GM21786 (cell line): ENCODE data around the gene TPK1.
"Not testable (repeated sequence)": the region's sequence is repeated elsewhere in the genome, so short reads cannot be mapped to it uniquely, and the experiment has no call there.

Experiments used
- ATAC-seq: cut with Tn5 transposase; IDR thresholded peaks from one replicate; pipeline ENCODE4 v1.9.1; 2021; ENCODE audit not compliant: unreplicated experiment

Gene TPK1

DNA sequence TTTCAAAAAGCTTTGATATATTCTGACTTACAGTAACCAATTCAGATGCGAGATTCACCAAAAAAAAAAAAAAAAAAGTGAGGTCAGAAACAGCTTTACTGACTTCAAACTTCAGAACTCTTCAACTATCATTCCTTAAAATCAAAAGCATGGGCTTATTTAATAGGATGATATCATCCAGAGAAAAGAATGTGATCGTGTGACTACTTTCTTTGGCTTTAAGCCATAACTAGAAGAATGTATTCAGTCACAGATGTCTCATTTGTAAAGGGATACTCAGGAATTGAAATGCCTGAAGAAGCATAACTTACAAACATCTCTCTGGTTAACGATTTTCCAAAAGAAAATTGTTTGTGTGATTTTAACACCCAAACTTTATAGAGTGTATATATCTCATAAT is 11.5 kb downstream of the TPK1 start:
- ATAC-seq, result no peak

DNA sequence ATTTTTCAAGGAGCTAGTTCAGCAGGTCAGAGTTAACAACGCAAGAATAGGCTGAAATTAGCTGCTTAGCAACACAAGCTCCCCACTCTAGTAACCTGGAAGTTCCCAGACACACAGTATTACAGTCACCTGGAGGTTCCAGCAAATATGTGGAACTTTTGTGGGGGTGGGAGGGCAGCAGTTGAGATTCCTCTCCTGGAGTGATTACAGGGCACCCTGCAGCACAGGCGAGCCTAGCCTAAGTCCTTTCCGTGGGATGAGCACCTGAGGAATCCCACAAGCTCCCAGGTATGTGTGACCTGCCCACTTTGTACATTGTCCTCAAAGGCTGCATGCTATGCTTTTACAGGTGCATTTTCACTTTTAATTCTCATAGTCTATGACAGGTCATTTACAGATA is 13.6 kb downstream of the TPK1 start:
- ATAC-seq, result no peak

DNA sequence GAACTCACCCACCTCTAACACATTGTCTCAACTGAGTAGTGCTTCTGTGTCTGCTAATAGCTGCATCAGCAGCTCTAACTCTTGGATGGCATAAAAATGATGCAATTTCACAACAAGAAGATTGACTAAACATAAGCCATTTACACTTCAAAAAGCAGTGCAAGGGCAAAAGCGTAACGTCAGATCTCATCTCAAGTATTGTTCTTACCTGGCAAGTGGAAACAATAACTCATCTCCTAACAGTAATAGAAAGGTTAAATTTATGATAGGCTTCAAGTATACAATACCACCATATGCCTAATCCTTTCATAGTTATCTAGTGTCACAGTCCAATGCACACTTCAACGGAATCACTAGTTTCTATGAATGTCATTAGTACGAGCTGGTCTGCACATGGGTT is 14.8 kb downstream of the TPK1 start:
- peak; percentile 53 for ATAC-seq

DNA sequence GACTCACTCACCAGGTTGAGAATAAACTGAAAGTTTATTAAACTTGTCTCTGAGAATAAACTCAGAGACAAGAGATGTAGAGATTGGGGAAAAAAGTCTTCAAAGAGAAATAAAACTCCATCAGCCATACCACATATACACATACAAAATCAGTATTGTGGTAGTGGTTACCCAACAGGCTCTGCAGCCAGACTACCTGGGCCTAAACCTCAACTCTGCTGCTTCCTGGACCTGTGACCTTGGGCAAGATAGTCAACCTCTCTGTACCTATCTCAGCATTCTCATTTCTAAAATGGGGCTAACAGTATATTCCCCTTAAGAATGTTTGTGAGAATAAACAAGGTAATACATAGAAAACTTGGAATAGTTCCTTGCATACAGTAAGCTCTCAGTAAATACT is 15.3 kb downstream of the TPK1 start:
- ATAC-seq, result peak; percentile 14

DNA sequence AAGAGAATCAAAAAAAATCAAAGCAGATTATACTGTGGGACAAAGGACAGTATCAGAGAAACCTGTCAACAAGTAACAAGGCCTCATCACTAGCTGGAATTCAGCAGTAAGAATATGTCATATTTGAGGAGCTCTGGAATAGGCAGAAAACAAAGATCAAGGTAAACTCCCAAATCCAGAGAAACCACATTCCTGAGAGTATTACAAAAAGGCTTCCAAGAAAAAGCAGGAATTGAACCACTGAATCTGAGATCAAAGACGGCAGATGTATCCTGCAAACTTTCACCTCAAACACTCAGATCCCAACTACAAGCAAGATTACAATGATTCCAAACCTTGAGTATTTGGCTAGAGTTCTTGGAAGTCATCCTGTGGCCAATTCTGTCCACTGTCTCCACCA is 16.3 kb downstream of the TPK1 start:
- ATAC-seq, result no peak

DNA sequence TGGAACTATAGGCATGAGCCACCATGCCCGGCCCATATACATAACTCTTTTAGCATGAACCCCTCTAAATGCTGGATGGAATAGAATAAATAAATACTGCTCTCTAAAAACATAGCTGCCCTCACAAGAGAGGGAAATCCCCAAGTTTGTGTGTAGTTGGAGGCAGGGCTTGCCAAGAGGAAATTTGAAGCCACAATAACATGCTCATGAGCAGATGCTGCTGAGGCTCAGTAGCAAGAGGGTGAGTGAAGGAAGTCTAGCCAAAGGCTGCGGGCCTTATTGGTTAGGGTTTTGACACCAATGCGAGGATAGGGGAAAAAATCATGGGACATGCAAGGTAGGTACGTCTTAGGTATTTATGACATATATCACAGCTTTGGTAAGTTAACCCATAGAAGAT is 17.3 kb downstream of the TPK1 start:
- peak; percentile 74 for ATAC-seq

DNA sequence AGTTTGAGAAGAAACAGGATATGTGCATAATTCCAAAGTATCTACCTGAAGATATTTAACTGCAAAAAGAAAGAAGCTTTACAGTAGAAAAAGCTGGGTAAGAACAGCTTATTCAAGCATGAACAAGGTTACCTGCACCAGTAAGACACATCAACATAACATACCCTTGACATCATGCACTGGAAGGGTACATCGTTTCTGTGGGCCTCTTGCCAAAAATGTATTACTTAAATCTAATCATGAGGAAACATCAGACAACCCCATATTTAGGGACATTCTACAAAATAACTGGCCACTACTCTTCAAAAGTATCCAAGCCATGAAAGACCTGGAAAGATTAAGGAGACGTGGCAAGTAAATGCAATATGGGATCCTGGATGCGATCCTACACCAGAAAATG is 18.9 kb downstream of the TPK1 start:
- ATAC-seq, result no peak

DNA sequence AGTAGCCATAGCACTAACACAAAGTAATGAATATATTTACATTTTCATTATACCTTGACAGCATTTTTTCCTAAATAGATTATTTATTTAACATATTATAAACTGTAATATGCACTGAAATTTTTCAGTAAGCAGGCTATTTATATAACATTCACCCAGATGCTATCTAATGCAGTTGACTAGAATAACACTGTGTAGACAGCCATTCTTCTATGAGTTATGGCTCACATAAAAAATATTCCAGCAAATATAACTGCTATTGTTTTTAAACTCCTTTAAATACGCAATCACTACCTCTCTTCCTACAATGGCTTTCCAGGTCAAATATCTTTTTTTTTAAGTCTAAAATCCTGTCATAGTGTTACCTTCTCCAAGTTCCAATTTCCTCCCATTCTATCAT is 21.6 kb downstream of the TPK1 start:
- ATAC-seq, result no peak

DNA sequence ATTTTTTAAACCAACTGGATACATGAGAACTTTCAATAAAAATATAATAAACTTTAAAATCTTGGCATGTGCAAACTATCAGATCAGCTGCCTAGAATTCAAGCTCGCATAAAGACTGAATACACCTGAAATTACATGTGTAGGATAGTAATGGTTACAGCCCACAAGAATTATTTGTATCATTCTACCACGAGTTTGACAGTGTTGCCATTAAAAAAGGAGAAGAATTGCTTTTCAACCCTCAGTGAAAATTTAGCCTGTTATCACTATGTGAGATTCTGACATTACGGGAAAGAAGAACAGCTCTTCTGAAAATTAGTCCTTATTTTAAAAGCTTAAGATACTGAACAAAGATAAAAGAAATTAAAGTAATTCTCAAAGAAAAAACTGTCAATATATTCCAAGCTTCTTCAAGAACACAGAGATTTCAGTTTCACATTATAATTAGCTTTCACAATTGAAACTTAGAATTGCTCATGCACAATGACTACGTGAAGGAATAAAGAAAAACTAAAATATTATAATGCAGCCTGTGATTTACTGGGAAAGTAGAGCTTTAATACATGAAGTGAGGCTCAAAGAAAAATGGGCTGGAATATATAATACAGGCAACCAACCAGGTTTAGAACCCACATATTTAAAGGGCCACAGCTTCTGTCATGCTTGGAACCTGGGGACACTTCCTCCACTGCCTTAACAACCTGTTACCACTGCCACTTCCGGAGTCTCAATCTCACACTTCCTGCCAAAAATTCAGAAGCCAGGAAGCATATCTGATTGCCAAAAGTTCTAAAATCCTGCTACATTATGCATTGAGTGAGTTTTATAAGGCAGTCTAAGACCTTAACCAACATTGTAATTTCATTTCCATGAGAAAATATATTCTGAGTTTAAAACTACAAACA is 23.2 kb downstream of the TPK1 start:
- ATAC-seq, result peak; percentile 93

DNA sequence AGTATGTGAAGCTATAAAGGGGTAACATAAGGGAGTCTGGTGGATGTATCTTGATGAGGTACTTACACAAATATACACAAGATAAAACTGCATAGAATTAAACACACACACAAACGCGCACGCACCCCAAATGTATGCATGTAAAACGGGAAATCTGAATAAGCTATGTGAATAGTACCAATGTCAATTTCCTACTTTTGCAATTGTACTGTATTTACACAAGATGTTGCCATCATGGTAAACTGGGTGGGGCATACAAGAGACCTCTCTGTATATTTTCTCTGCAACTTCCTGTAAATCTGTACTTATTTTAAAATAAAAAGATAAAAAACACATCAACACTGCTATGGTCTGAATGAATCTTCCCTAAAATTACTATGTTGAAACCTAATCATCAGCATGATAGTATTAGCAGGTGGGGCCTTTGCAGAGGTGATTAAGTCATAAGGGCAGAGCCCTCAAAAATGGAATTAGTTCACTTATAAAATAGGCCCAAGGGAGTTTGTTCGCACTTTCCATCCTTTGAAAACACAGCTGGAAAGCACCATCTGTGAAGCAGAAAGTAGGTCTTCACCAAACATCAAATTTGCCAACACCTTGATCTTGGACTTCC is 30.1 kb downstream of the TPK1 start:
- no peak for ATAC-seq

DNA sequence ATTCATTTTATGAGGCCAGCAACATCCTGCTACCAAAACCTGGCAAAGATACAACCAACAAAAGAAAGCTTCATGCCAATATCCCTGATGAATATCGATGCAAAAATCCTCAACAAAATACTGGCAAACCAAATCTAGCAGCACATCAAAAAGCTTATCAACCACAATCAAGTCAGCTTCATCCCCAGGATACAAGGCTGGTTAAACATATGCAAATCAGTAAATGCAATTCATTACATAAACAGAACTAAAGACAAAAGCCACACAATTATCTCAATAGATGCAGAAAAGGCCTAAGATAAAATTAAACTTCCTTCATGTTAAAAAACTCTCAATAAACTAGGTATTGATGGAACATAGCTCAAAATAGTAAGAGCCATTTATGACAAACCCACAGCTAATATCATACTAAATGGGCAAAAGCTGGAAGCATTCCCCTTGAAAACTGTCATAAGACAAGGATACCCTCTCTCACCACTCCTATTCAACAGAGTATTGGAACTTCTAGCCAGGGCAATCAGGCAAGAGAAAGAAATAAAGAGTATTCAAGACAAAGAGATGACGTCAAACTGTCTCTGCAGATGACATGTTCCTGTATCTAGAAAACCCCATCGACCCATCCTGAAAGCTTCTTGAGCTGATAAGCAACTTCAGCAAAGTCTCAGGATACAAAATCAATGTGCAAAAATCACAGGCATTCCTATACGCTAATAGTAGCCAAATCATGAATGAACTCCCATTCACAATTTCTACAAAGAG is 35.0 kb downstream of the TPK1 start:
- not testable (repeated sequence) for ATAC-seq

DNA sequence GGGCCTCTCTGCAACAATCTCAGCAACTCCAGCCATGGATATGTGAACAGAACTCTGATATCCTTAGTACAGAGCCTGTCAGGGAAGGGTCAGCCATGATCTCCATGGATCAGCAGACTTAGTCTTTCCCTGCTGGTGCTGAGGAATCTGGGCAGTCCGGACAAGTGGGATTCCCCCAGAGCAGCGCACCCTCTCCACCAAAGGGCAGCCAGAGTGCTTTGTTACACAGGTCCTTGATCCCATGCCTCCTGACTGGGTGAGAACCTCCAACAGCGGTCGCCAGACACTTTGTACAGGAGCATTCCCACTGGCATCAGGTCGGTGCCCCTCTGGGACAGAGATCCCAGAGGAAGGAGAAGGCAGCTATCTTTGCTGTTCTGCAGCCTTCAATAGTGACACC is 38.9 kb downstream of the TPK1 start:
- no peak for ATAC-seq

DNA sequence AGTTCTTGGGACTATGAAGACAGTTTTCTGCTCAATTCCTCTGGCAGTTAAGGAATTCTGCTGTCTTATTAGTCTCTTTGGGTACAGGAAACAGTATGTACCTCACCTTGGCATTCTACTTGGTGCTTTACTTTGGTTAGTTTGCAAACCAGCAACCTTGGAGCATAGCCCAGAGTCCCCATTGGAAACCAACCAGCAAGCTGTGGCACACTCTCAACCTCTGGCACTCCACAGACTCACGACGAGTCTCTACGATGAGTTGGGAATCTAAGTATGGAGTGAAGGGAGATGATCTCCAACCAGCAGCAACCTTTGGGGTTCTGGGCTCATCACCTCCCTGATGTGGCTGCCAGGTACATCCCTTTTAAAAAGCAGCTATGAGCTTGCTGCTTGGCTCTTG is 43.8 kb downstream of the TPK1 start:
- ATAC-seq, result no peak

DNA sequence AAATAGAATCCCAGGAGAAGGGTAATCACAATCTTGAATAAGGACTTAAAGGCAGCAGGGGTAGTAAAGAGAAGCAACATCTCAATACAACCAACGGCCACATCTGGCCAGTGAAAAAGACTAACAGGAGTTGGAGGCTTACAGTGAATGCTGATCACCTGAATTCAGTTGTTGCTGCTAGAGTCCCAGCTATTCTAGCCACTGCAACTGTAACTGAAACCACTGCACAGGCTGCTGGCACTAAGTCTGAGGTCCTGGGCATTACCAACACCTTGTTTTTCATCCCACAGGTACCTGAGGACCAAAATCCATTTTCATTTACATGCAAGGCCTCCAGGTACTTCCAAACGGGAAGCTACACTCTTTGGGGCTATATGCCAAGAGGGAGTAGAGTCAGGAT is 44.4 kb downstream of the TPK1 start:
- ATAC-seq, result no peak

DNA sequence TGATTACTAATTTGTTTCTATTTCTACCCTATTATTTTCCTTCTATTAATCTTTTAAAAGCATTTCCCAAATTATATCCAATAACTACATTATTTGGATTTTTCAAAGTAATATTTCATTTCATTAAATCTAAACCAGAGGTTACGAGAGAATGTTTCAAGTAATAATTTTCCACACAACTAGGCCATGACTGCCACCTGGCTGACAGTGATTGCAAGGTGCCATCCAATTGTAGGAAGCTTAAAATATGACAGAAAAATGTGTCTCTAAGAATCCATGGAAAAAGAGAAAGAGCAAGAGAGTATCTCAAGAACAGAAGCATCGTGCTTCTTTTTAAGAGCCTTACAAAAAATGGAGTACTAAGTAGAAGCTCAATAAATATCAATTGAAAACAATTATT is 48.7 kb downstream of the TPK1 start:
- ATAC-seq, result no peak

DNA sequence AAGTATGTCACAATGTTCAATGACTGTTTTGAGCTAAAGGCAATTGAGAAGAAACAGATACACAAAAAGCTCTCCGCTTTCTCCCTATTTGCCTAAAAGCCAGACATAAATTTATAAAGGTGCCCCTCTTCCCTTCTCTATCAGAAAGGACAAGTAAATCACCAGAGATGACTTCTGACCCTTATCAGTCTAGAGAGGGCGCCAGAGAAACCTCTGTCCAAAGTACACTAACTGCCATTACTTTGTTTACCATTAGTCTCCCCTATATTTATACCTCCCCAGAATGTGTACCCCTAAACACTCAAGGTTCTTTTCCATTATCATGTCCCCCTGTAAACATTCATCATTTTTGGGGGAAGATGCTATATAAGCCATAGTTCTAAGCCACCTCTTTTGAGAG is 49.3 kb downstream of the TPK1 start:
- peak; percentile 66 for ATAC-seq

DNA sequence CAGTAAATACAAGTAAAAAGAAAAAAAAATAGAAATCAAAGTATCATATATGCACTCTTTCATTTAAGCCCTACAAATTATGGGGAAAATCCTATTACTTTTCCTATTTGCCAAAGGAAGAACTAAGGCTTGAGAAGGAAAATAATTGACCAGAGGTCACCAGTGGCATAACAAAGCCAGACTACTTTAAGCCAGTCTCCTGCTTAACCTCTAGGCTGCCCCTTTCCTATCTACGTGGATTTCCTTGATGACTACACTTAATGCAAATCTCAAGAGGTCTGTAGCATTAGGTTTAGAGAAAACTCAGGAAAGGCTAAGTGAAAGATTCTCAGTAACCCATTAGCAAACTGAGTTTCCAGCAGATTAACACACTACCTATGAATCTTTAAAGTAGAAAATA is 49.8 kb downstream of the TPK1 start:
- peak; percentile 17 for ATAC-seq

DNA sequence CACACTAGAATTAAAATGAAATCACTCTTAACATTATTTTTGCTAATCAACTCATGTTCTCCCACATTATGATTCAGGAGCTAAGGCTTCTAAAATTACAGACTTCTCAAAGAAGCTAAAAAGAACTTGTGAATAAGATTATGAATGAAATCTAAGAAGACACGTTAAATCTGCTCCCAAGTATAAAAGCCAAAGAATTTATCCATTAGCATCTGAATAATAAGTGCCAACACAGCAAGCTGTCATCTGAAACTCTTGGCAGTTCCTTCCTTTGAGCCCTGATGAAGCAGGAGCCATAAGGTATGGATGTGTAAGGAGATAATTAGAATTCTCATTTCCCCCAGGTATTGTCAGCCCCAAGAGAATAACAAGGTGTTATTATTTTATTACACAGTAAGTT is 50.3 kb downstream of the TPK1 start:
- no peak for ATAC-seq

DNA sequence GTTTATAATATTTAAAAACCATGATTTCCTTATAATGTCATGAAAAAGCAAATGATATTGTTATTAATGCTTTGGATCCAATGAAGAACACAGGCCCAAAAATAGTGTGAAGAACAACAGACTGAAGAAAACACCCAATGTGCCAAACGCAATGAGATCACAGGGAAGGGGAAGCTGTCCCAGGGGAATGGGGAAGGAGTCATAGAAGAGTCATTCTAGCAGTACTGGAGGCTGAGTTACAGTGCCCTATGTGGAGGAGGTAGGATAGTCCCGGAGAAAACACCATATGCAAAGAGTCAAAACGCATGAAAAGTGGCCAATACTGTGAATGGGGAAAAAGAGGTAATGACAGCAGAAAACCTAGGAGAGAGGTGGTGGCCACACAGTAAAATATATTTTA is 50.9 kb downstream of the TPK1 start:
- no peak for ATAC-seq

DNA sequence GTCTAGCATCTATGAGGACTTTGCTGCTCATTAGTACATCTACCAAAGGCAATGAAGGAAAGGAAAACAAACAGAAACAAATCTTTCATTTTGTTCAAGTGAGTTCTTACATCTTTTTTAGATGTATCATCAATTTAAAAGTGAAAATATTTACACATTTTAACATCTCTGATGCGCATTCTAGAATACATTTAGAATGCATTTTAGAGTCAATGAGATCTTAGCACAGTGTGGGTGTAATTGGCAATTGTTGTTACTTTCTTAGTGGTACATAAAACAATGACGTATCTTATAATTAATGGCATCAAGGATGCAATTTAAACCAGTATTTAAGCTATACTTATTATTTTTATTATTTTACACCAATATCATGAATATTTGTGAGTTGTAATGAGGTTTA is 51.4 kb downstream of the TPK1 start:
- no peak for ATAC-seq

DNA sequence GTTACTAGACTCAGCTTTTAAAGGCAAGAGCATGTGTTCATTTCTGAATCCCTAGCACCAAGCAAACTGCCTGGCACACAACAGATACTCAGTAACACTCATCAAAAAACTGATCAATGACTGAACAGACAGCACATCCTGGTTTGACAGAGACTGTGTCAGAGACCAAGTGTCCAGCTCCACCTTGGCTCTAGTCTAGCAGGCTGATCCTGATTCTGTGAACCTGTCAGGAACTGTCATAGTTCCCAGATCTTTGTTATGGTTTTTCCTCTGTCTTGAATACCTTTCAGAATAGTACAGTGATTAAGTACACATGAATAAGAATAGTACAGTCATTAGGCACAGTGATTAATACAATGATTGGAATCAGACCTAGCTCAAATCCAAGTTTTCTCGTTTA is 53.0 kb downstream of the TPK1 start:
- ATAC-seq, result no peak

DNA sequence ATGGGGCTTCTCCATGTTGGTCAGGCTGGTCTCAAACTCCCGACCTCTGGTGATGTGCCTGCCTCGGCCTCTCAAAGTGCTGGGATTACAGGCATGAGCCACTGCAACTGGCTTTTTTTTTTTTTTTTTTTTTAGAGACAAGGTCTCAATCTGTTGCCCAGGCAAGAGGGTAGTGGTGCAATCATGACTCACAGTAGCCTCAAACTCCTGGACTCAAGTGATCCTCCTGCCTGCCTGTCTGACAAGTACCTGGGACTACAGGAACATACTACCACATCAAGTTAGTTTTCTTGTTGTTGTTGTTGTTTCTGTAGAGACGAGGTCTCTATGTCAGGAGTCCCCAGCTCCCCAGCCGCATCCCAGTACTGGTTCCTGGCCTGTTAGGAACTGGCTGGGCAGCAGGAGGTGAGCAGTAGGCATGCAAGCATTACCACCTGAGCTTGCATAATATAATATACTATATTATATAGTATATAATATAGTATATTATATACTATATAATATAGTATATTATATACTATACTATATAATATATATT is 55.7 kb downstream of the TPK1 start:
- ATAC-seq, result no peak
